ENCODE results near the gene KCNN3. TPM values are rescaled to one million over a fixed set of nuclear protein-coding genes. Genes with fewer than 3 reads are reported as not detected.

The KCNN3 gene
- total RNA-seq, 6 experiments from 2014 or later = not detected

- Mint-ChIP-seq H3K4me3 (no peak overlapping the region), H3K36me3 (ENCODE audit: low read depth) (no peaks in the 10 kb centered on the region), H3K27ac (no peak overlapping the region), H3K9me3 (no peaks in the 10 kb centered on the region), H3K4me1 (ENCODE audit: low read depth) (peaks cover 7% of the 10 kb centered on the region; the same call in 1 of the 2 replicates), H3K27me3 (ENCODE audit: insufficient read depth) (peaks cover 50% of the 10 kb centered on the region)
- TF ChIP-seq CTCF (IDR thresholded peaks at IDR 0.05) = no peak
- no peak for DNase-seq
These were observed 157.8 kb downstream of the KCNN3 start for GRCh38 chr1:154712166-154712810.

DNA sequence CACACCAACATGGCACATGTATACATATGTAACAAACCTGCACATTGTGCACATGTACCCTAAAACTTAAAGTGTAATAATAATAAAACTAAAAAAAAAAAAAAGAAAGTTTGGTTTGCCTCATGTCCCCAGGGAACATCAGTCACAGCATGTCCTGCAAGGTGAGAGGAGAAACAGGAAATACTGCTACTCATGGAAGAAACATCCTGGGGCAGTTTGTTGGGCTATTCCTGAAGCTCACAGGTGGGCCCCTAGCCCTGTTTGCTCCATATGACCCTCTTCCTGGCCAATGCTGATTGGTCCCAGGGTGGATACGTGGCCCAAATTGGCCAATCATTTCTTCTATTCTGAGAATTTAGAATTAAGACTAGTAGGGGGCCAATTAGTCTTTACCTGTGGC lies 158.7 kb downstream of the KCNN3 start:
- Mint-ChIP-seq H3K4me3 (no peak overlapping the region), H3K9me3 (no peaks in the 10 kb centered on the region), H3K4me1 (ENCODE audit: low read depth) (peaks cover 7% of the 10 kb centered on the region; the same call in 1 of the 2 replicates), H3K27ac (no peak overlapping the region), H3K27me3 (ENCODE audit: insufficient read depth) (peaks cover 42% of the 10 kb centered on the region), H3K36me3 (ENCODE audit: low read depth) (no peaks in the 10 kb centered on the region)
- DNase-seq = no peak
- TF ChIP-seq CTCF (IDR thresholded peaks at IDR 0.05) = no peak

- no peak overlapping the region for H3K27ac Mint-ChIP-seq
- H3K36me3 Mint-ChIP-seq (ENCODE audit: low read depth) = no peaks in the 10 kb centered on the region
- no peaks in the 10 kb centered on the region for H3K9me3 Mint-ChIP-seq
- no peaks in the 10 kb centered on the region for H3K4me1 Mint-ChIP-seq (ENCODE audit: low read depth)
- no peak for TF ChIP-seq CTCF (IDR thresholded peaks at IDR 0.05)
- H3K27me3 Mint-ChIP-seq (ENCODE audit: insufficient read depth) = peaks cover 41% of the 10 kb centered on the region
- DNase-seq = no peak
- no peak overlapping the region for H3K4me3 Mint-ChIP-seq
These were observed 160.0 kb downstream of the KCNN3 start for GRCh38 chr1:154710106-154710505.

DNA sequence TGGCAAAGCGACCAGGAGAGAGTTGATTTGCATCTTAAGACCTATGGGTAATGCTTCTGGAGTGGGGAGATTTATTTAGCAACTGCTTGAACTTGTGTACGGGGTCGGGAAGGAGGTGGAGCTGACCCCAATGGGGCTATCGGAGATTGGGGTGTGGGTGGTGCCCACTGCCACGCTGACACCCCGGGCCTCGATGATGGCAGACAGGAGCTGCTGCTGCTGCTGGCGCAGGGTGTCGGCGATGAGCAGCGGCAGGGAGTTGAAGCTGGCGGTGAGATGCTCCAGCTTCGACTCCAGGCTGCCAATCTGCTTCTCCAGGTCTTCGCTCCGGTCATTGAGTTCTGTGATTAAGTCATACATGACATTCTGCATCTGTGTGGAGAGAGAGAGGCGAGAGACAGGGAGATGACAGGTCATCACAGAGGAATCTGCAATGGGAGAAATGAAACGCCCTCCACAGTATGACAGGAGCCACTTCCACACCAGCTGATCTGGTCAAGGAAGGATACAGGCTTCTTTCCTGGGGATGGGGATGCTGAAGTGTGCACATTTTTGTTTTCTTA lies 162.1 kb downstream of the KCNN3 start:
- no peak for DNase-seq
- Mint-ChIP-seq H3K27me3 (ENCODE audit: insufficient read depth) (peaks cover 43% of the 10 kb centered on the region), H3K36me3 (ENCODE audit: low read depth) (no peaks in the 10 kb centered on the region), H3K9me3 (no peaks in the 10 kb centered on the region), H3K27ac (no peak overlapping the region), H3K4me3 (no peak overlapping the region), H3K4me1 (ENCODE audit: low read depth) (no peaks in the 10 kb centered on the region)
- no peak for TF ChIP-seq CTCF (IDR thresholded peaks at IDR 0.05)

- Mint-ChIP-seq H3K4me3 (no peak overlapping the region), H3K27me3 (ENCODE audit: insufficient read depth) (peaks cover 37% of the 10 kb centered on the region)
These were observed 163.2 kb downstream of the KCNN3 start for GRCh38 chr1:154706851-154707250.

More at GRCh38 chr1:154706851-154707250, 163.2 kb downstream of the KCNN3 start:
- Mint-ChIP-seq H3K9me3 (no peaks in the 10 kb centered on the region), H3K27ac (no peak overlapping the region), H3K36me3 (ENCODE audit: low read depth) (no peaks in the 10 kb centered on the region), H3K4me1 (ENCODE audit: low read depth) (no peaks in the 10 kb centered on the region)
- TF ChIP-seq CTCF (IDR thresholded peaks at IDR 0.05) = no peak
- DNase-seq = no peak
